Measurements from ENCODE around the gene NOTCH3. TPM values are rescaled to one million over a fixed set of nuclear protein-coding genes. Genes with fewer than 3 reads are reported as not detected.
A peak's percentile ranks its signal among the peaks of the same experiment; 100 is the strongest.

The NOTCH3 gene
- polyA plus RNA-seq, 1 donor from 2014 or later: not detected

GRCh38 chr19:15120135-15121026 is 80.4 kb downstream of the NOTCH3 start:
- H3K27me3 Mint-ChIP-seq: no peaks in the 10 kb centered on the region
- peak overlapping the region in 1 of 3 donors; percentile 86 for H3K27ac Mint-ChIP-seq
- H3K36me3 Mint-ChIP-seq: peaks cover 7% of the 10 kb centered on the region
- no peaks in the 10 kb centered on the region for H3K9me3 Mint-ChIP-seq
- H3K4me3 Mint-ChIP-seq: peak overlapping the region in 2 of 4 donors; percentile 10 to 72
- H3K4me1 Mint-ChIP-seq: peaks cover 5 to 19% (median 9%) of the 10 kb centered on the region in 3 donors

- Mint-ChIP-seq H3K36me3 (peaks cover 7% of the 10 kb centered on the region), H3K9me3 (no peaks in the 10 kb centered on the region), H3K4me3 (peak overlapping the region in 1 of 4 donors; percentile 35), H3K4me1 (peaks cover under 1 to 9% (median 1%) of the 10 kb centered on the region in 3 donors), H3K27me3 (no peaks in the 10 kb centered on the region), H3K27ac (no peak overlapping the region)
Observed at GRCh38 chr19:15118789-15119494, 81.9 kb downstream of the NOTCH3 start.

- no peaks in the 10 kb centered on the region for H3K9me3 Mint-ChIP-seq
- H3K4me3 Mint-ChIP-seq: peak overlapping the region in 1 of 4 donors; percentile 35
- peaks cover 7% of the 10 kb centered on the region for H3K36me3 Mint-ChIP-seq
- peaks cover 0 to 5% (median 1%) of the 10 kb centered on the region in 3 donors for H3K4me1 Mint-ChIP-seq
- no peaks in the 10 kb centered on the region for H3K27me3 Mint-ChIP-seq
- H3K27ac Mint-ChIP-seq: no peak overlapping the region
Observed at GRCh38 chr19:15118248-15118647, 82.5 kb downstream of the NOTCH3 start.

GRCh38 chr19:15116856-15117255 is 83.9 kb downstream of the NOTCH3 start:
- peaks cover 7% of the 10 kb centered on the region for H3K36me3 Mint-ChIP-seq
- no peaks in the 10 kb centered on the region for H3K27me3 Mint-ChIP-seq
- peaks cover 0 to 5% (median 1%) of the 10 kb centered on the region in 3 donors for H3K4me1 Mint-ChIP-seq
- H3K4me3 Mint-ChIP-seq: peak overlapping the region in 1 of 4 donors; percentile 26
- no peaks in the 10 kb centered on the region for H3K9me3 Mint-ChIP-seq
- H3K27ac Mint-ChIP-seq: no peak overlapping the region

GRCh38 chr19:15115762-15116615 is 84.8 kb downstream of the NOTCH3 start:
- Mint-ChIP-seq H3K36me3 (peaks cover 3% of the 10 kb centered on the region), H3K27ac (no peak overlapping the region)

GRCh38 chr19:15115080-15115479 is 85.7 kb downstream of the NOTCH3 start:
- Mint-ChIP-seq H3K9me3 (no peaks in the 10 kb centered on the region), H3K4me1 (no peaks in the 10 kb centered on the region), H3K27me3 (no peaks in the 10 kb centered on the region), H3K36me3 (peaks cover 2% of the 10 kb centered on the region), H3K27ac (no peak overlapping the region), H3K4me3 (no peak overlapping the region)

More at GRCh38 chr19:15115762-15116615, 84.8 kb downstream of the NOTCH3 start:
- Mint-ChIP-seq H3K4me1 (peaks cover 0 to 5% (median 1%) of the 10 kb centered on the region in 3 donors), H3K27me3 (no peaks in the 10 kb centered on the region), H3K9me3 (no peaks in the 10 kb centered on the region), H3K4me3 (no peak overlapping the region)

GRCh38 chr19:15114153-15114540 is 86.6 kb downstream of the NOTCH3 start:
- Mint-ChIP-seq H3K27ac (no peak overlapping the region), H3K27me3 (peaks cover 2% of the 10 kb centered on the region), H3K4me3 (no peak overlapping the region), H3K9me3 (no peaks in the 10 kb centered on the region), H3K36me3 (peaks cover 2% of the 10 kb centered on the region), H3K4me1 (no peaks in the 10 kb centered on the region)

GRCh38 chr19:15113245-15114152 is 87.3 kb downstream of the NOTCH3 start:
- H3K4me3 Mint-ChIP-seq: no peak overlapping the region
- H3K27ac Mint-ChIP-seq: no peak overlapping the region
- no peaks in the 10 kb centered on the region for H3K9me3 Mint-ChIP-seq
- H3K36me3 Mint-ChIP-seq: peaks cover 2% of the 10 kb centered on the region
- H3K27me3 Mint-ChIP-seq: peaks cover 4% of the 10 kb centered on the region
- no peaks in the 10 kb centered on the region for H3K4me1 Mint-ChIP-seq

- no peaks in the 10 kb centered on the region for H3K9me3 Mint-ChIP-seq
- H3K4me3 Mint-ChIP-seq: no peak overlapping the region
- peaks cover 13% of the 10 kb centered on the region for H3K27me3 Mint-ChIP-seq
- H3K27ac Mint-ChIP-seq: peak overlapping the region in 1 of 3 donors; percentile 23
- no peaks in the 10 kb centered on the region for H3K36me3 Mint-ChIP-seq
- peaks cover 0 to 4% (median 2%) of the 10 kb centered on the region in 3 donors for H3K4me1 Mint-ChIP-seq
Observed at GRCh38 chr19:15112385-15112784, 88.4 kb downstream of the NOTCH3 start.

GRCh38 chr19:15111758-15112157 is 89.0 kb downstream of the NOTCH3 start:
- Mint-ChIP-seq H3K27ac (peak overlapping the region in 2 of 3 donors; percentile 23 to 82), H3K9me3 (peaks cover 0 to 2% (median 0%) of the 10 kb centered on the region in 3 donors), H3K4me3 (no peak overlapping the region), H3K36me3 (no peaks in the 10 kb centered on the region), H3K27me3 (peaks cover 15% of the 10 kb centered on the region), H3K4me1 (peaks cover 0 to 4% (median 2%) of the 10 kb centered on the region in 3 donors)

- Mint-ChIP-seq H3K27me3 (peaks cover 26% of the 10 kb centered on the region), H3K27ac (no peak overlapping the region), H3K9me3 (peaks cover 0 to 2% (median 0%) of the 10 kb centered on the region in 3 donors), H3K4me3 (no peak overlapping the region), H3K36me3 (peaks cover 2% of the 10 kb centered on the region), H3K4me1 (peaks cover 0 to 7% (median 4%) of the 10 kb centered on the region in 3 donors)
Observed at GRCh38 chr19:15110418-15110815, 90.4 kb downstream of the NOTCH3 start.

- Mint-ChIP-seq H3K4me1 (peaks cover 0 to 7% (median 4%) of the 10 kb centered on the region in 3 donors), H3K27me3 (peaks cover 28% of the 10 kb centered on the region), H3K9me3 (peaks cover 0 to 4% (median 2%) of the 10 kb centered on the region in 3 donors)
Observed at GRCh38 chr19:15109768-15110417, 90.9 kb downstream of the NOTCH3 start.

More at GRCh38 chr19:15109768-15110417, 90.9 kb downstream of the NOTCH3 start:
- no peak overlapping the region for H3K27ac Mint-ChIP-seq
- peaks cover 2% of the 10 kb centered on the region for H3K36me3 Mint-ChIP-seq
- H3K4me3 Mint-ChIP-seq: no peak overlapping the region
